ENCODE data around the gene CP.

GRCh38 chr3:149258298-149258697 lies 36.7 kb upstream of the CP start:
- TF ChIP-seq, protein P1, sequence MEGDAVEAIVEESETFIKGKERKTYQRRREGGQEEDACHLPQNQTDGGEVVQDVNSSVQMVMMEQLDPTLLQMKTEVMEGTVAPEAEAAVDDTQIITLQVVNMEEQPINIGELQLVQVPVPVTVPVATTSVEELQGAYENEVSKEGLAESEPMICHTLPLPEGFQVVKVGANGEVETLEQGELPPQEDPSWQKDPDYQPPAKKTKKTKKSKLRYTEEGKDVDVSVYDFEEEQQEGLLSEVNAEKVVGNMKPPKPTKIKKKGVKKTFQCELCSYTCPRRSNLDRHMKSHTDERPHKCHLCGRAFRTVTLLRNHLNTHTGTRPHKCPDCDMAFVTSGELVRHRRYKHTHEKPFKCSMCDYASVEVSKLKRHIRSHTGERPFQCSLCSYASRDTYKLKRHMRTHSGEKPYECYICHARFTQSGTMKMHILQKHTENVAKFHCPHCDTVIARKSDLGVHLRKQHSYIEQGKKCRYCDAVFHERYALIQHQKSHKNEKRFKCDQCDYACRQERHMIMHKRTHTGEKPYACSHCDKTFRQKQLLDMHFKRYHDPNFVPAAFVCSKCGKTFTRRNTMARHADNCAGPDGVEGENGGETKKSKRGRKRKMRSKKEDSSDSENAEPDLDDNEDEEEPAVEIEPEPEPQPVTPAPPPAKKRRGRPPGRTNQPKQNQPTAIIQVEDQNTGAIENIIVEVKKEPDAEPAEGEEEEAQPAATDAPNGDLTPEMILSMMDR (IDR thresholded peaks at IDR 0.05) = no peak
- TF ChIP-seq EZH2 (IDR thresholded peaks at IDR 0.05; ENCODE audit: borderline replicate concordance, insufficient read depth, low read depth, low read length, poor library complexity, severe bottlenecking) = no peak

All from B cell (primary cell).